DMS53 (cell line): ENCODE measurements around the gene SLC30A3.
"Not testable (repeated sequence)": the region's sequence is repeated elsewhere in the genome, so short reads cannot be mapped to it uniquely, and the experiment has no call there.

Source experiments
- DNase-seq: peaks from one replicate; lab custom pipeline; 2025; lab: John Stamatoyannopoulos, UW

Gene SLC30A3

GRCh38 chr2:27285481-27285880 is 22.6 kb upstream of the SLC30A3 start:
- no peak for DNase-seq

DNA sequence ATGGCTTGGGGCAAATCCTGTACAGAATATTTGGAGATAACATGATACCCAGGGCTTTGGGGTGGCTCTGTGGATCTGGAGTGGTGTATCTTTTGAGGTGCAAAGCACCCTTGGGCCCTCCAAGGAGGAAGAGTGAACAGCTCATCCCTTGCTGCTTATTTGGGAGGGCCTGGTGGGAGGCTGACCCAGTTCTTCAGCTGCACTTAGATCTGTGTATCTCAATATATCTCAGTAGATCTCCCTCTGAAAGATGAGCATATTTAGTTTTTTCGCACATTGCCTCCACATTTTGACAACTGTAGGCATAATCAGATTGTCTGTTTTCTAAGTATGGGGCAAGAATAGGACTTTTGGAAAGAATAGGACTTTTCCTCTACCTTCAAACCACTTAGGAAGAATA is 22.1 kb upstream of the SLC30A3 start:
- no peak for DNase-seq

DNA sequence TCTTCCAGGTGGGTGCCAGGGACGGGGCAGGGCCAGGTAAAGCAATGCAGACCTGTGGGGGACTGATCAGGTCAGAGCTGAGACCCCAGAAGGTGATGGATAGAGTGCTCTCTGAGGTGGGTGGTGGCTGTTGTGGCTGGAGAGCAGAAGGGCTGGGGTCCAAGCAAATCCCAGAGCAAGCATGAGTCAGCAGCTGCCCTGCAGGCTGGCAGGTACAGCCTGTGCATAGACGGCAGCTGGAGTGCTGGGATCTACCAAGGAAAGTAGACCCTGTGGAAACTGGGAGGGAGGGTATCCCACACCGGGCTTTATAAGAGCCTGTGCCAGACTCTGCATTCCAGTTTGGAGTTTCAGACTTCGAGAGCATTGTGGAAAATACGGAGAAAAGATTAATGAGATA is 20.0 kb upstream of the SLC30A3 start:
- DNase-seq, result peak; percentile 39

GRCh38 chr2:27281855-27282559 is 19.2 kb upstream of the SLC30A3 start, which contains the start of gene TRIM54:
TRIM54 (plus strand) TSS chr2:27282429; CDS start chr2:27282732, 303 bp downstream.
- DNase-seq, result no peak

- DNase-seq, result no peak
These were observed 18.6 kb upstream of the SLC30A3 start for GRCh38 chr2:27281442-27281841.

DNA sequence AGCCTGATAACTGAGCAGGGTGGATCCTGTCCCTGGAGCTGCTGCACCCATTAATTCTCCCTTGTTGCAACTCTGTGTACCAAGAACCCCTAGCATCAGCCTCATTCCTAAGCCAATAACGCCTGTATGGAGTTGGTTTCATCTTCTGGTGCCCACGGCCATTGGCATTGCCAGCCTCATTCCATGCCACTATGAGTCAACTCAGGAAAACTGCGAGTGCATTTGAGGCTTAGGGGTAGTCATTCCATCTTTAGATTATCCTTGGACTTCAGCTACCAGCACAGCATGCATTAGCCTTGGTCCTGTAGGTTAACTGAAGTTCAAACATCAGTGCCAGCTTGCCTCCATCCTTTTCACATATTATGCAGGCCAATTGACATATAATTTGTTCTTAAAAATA is 18.0 kb upstream of the SLC30A3 start:
- DNase-seq, result no peak

GRCh38 chr2:27278010-27278409 is 15.2 kb upstream of the SLC30A3 start:
- no peak for DNase-seq

DNA sequence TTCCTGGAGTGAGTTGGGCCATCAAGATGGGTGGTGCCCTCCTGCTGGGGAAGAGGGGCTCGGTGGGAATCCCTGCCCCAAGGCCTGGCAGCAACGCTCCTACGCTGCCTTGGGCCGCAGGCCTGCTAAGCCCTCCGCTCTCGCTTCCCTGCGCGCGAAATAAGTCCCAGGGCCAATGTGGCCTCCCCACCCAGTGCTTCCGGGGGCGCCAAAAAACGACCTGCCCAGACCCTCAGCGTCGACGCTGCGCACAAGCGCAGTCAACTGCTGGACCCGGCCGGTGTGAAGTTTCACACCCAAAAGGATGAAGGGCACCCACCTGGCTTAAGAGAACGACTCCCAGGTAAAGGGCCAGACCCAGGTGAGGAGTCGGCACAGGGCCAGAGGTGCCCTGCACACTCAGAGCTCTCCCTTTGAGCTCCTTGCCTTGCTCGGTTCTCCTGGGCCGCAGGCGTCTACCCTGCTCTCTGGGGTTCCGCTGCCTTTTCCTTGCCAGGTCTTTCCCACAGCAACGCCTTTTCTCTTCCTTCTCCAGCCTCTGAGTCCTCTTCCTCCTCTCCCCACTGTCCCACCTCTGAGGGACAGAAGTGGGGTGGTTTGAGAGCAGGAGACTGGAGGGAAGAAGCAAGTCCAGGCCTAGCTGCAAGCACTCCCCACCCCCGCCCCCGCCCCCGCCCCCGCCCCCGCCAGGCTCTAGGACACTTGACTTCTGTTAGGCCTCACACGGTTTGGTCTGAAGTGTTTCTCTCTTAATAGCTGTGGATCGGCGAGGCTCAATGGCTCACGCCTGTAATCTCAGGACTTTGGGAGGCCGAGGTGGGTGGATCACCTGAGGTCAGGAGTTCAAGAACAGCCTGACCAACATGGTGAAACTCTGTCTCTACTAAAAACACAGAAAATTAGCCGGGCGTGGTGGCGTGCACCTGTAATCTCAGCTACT is 12.6 kb upstream of the SLC30A3 start, which contains the start of gene DNAJC5G:
Gene DNAJC5G, plus strand, starts transcription at position 223 of the 940 bp plus-strand sequence. CDS start 1,296 bp downstream, outside the sequence.
- no peak for DNase-seq

GRCh38 chr2:27272537-27273522 is 10.0 kb upstream of the SLC30A3 start:
- not testable (repeated sequence) for DNase-seq

DNA sequence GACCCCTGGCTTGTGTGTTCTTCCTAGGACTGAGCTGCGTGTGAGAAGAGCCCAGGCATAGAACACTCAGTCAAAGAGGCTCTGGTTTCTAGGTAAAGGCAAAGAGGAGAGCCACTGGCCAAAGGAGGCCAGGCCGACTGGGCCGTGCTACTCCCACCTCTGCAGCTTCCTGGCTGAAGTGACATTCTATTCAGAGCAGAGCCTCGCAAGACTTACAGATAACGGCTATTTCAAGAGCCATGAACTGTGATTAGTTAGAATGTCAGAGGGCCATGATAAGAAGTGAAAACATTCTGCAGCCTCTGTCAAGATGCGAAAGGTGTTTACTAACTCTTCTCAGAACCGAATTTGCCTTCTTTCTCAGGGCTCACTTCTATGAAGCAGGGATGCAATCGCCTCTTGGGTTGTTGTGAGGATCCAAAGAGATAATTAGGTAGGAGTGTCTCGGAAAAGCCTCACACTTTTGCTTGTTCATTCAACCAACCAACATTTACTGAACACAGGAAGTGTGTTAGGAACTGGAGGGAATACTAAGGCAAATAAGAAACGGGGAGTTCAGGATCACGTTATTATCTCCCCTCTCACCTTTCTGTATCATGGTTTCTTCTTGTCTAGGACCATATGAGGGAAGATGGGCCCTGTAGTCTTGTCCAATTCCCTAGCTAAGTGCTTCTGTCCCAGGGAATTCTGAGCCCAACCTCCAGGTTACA is 8.9 kb upstream of the SLC30A3 start:
- no peak for DNase-seq

DNA sequence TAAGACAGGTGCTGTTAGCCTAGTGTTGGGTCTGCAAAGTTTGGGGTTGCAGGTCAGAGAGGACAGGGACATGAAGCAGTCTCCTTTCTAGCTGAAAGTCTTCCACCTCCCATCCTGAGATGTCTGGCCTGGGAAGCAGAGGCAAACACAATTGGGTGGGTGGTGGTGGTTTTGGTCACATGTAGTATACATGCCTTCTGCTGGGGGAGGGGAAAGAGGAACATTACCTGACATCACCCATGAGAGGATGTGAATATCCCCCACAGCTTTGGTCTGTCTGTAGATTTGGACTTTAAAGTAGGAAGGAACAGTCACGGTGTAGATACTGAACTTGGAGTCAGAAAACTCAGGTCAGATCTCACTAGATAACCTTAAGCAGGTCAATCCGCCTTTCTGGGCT is 7.8 kb upstream of the SLC30A3 start:
- DNase-seq, result no peak

GRCh38 chr2:27270131-27270530 is 7.3 kb upstream of the SLC30A3 start:
- no peak for DNase-seq

DNA sequence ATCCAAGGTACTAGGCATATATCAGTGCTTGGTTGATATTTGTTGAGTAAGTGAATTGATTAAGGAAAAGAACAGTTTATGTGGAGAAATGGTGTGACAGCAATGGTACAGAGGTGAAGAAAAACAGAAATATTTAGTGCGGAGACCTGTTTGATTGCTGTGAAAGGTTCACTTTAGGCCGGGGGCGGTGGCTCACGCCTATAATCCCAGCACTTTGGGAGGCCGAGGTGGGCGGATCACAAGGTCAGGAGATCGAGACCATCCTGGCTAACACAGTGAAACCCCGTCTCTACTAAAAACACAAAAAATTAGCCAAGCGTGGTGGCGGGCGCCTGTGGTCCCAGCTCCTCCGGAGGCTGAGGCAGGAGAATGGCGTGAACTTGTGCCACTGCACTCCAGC is 5.4 kb upstream of the SLC30A3 start:
- not testable (repeated sequence) for DNase-seq

GRCh38 chr2:27265536-27265870 is 2.7 kb upstream of the SLC30A3 start:
- no peak for DNase-seq

GRCh38 chr2:27264753-27265535 is 2.1 kb upstream of the SLC30A3 start:
- DNase-seq, result peak; percentile 82

GRCh38 chr2:27264253-27264752 is 1.5 kb upstream of the SLC30A3 start:
- DNase-seq, result peak; percentile 59

- DNase-seq, result peak; percentile 51
These were observed 723 bp upstream of the SLC30A3 start for GRCh38 chr2:27263287-27264252.

- DNase-seq, result no peak
These were observed 935 bp downstream of the SLC30A3 start for GRCh38 chr2:27261926-27262298.
